Measurements from ENCODE around the gene PFKFB4.
A peak's percentile ranks its signal among the peaks of the same experiment; 100 is the strongest.

PFKFB4 gene

DNA sequence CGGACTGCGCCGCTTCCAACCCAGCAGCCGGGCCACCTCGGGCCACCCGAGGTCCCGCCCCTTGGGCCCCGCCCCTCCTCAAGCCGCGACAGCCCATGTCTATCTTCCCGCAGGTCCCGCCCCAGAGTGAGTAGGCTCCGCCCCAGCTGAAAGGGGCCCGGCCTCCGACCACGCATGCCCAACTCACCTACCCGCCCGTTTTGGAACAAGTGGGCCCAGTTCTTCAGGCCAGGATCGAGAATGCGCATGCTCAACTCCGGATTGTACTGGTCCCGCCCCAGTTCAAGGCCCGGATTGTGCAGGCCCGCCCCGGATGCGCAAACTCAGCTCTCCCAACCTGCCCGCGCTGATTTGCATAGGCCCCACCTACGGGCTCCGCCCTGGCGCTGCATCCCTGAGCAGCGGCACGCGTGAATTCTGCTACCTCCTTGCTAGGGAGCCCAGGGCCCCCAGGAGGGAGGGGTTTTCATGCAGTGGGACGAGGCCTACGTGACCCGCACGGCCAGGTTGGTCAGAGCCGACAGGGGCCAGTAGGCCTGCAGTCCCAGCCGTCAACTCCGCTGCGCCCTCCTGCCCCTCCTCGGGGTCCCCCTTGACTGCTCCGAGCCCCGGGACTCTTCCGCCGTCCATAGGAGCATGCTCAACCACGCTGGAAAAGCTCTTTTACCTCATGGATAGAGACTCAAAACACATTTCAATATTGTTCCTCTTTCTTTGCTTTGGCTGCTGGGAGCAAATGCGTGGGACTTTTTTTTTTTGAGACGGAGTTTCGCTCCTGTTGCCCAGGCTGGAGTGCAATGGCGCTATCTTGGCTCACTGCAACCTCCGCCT lies at the start of gene PFKFB4:
Gene PFKFB4 (minus strand): TSS at position 8 of the 831 bp plus-strand sequence. CDS start 26 bp downstream, outside the sequence.
- CTCF ChIA-PET, result interaction anchor here (1.0 to 2.0 kb wide), 3 partner anchors 8 to 121 kb away, joined by 5 to 18 read pairs (median 5); partner anchors contain the start of gene SLC26A6
- peak; percentile 99 for DNase-seq (ENCODE audit: extremely low spot score)
- POLR2A ChIA-PET, result interaction anchor here (0.5 to 3.3 kb wide), 12 partner anchors 9 to 368 kb away, joined by 3 to 19 read pairs (median 4); partner anchors contain the start of genes ATRIP, CCDC51, CDC25A and CELSR3

DNA sequence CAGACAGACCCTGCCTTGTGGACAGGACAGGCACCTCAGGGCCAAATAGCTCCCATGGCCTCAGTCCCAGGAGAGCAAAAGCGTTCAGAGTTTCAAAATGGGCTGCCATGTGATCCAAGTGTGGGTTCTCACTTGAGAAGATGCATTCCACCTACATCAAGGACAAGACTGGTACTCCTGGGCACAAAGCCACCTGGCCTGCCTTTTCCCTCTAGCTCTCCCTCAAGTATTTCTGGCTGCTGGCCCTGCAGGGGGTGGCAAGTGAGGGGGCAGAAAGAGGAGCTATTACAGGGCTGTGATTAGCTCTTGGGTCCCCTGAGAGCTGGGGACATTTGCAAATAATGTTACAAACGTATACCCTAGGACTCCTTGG lies 45.0 kb upstream of the PFKFB4 start:
- TF ChIP-seq TARDBP (IDR thresholded peaks at IDR 0.05) (no peak), L3MBTL2 (conservative IDR thresholded peaks at IDR 0.05) (no peak), SP1 (IDR thresholded peaks at IDR 0.05) (no peak), FOXM1 (IDR thresholded peaks at IDR 0.05; ENCODE audit: borderline replicate concordance) (no peak), HDGF (IDR thresholded peaks at IDR 0.05; ENCODE audit: borderline replicate concordance) (no peak), BHLHE40 (IDR thresholded peaks at IDR 0.05; ENCODE audit: borderline replicate concordance) (no peak), ELF4 (IDR thresholded peaks at IDR 0.05) (no peak), NFRKB (IDR thresholded peaks at IDR 0.05) (no peak), ARNT (IDR thresholded peaks at IDR 0.05) (no peak), FOXK2 (IDR thresholded peaks at IDR 0.05) (no peak), ZNF384 (IDR thresholded peaks at IDR 0.05) (no peak), FOXA1 (IDR thresholded peaks at IDR 0.05) (no peak), CTBP1 (IDR thresholded peaks at IDR 0.05; ENCODE audit: borderline replicate concordance) (no peak), SUZ12 (IDR thresholded peaks at IDR 0.05) (no peak), LEF1 (IDR thresholded peaks at IDR 0.05; ENCODE audit: borderline replicate concordance) (no peak)
- TF ChIP-seq, protein P1, sequence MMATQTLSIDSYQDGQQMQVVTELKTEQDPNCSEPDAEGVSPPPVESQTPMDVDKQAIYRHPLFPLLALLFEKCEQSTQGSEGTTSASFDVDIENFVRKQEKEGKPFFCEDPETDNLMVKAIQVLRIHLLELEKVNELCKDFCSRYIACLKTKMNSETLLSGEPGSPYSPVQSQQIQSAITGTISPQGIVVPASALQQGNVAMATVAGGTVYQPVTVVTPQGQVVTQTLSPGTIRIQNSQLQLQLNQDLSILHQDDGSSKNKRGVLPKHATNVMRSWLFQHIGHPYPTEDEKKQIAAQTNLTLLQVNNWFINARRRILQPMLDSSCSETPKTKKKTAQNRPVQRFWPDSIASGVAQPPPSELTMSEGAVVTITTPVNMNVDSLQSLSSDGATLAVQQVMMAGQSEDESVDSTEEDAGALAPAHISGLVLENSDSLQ (IDR thresholded peaks at IDR 0.05), result no peak
- CTCF ChIA-PET, result no interaction called here
- POLR2A ChIA-PET, result interaction anchor here (1.0 to 2.2 kb wide), 2 partner anchors 33 to 61 kb away, joined by 3 to 9 read pairs; partner anchors contain the start of genes CELSR3 and SLC26A6
- DNase-seq (ENCODE audit: extremely low spot score), result no peak

More for the DNA sequence above, at the start of gene PFKFB4:
- no peak for TF ChIP-seq ELF4 (IDR thresholded peaks at IDR 0.05)
- TF ChIP-seq SUZ12 (IDR thresholded peaks at IDR 0.05), result no peak
- no peak for TF ChIP-seq BHLHE40 (IDR thresholded peaks at IDR 0.05; ENCODE audit: borderline replicate concordance)
- TF ChIP-seq LEF1 (IDR thresholded peaks at IDR 0.05; ENCODE audit: borderline replicate concordance), result no peak
- TF ChIP-seq ZNF384 (IDR thresholded peaks at IDR 0.05), result no peak
- TF ChIP-seq, protein P1 (IDR thresholded peaks at IDR 0.05), result peak; percentile 96
- no peak for TF ChIP-seq SP1 (IDR thresholded peaks at IDR 0.05)
- no peak for TF ChIP-seq CTBP1 (IDR thresholded peaks at IDR 0.05; ENCODE audit: borderline replicate concordance)
- TF ChIP-seq HDGF (IDR thresholded peaks at IDR 0.05; ENCODE audit: borderline replicate concordance), result peak; percentile 90; the same call in 1 of the 2 replicates
- peak; percentile 66; the same call in 1 of the 2 replicates for TF ChIP-seq L3MBTL2 (conservative IDR thresholded peaks at IDR 0.05)
- TF ChIP-seq FOXK2 (IDR thresholded peaks at IDR 0.05), result no peak
- no peak for TF ChIP-seq FOXA1 (IDR thresholded peaks at IDR 0.05)
- TF ChIP-seq ARNT (IDR thresholded peaks at IDR 0.05), result no peak
- no peak for TF ChIP-seq NFRKB (IDR thresholded peaks at IDR 0.05)

DNA sequence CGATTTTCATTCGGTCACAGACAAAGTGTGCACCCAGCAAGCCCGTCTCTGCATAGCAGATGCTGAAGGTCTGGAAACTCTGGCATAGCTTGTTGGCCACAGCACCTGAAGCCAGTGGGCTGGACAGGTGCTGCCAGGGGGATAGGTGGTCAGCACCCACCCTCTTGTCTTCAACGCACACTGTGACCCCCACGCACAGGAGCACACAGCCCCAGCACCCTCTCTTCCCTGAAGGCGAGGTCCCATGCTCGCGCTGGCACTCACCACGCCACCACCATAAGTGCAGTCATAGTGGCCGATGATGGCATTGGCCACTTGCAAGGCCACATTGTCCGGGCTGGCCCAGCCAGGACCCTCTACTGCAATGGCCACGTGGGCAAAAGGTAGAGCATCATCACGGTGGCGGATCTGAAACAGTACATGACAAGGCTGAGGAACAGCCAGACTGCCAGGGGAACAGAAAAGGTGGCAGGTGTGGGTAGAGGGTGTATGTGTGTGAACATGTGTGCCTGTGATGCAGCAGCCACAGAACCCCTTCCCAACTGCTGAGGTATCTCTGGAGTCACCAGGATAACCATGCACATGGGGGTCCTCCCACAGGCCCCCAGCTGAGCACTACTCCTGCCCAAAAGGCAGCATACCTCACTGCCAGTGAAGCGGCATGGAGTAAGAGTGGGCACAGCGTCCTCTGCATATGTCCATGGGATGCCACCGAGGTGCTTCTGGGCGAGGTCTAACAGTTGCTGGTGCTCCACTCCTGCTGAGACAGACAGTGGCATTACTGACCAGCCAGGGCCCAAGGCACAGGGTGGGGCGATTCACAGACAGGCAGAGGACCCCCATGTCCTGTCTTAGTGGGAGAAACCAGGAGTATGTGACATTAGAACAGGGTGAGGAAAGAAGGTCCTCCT lies 44.4 kb upstream of the PFKFB4 start:
- TF ChIP-seq NFRKB (IDR thresholded peaks at IDR 0.05), result no peak
- no peak for DNase-seq (ENCODE audit: extremely low spot score)
- ChIA-PET POLR2A (interaction anchor here (1.0 kb wide), 1 partner anchor 62 kb away, joined by 3 read pairs; the partner anchor contains the start of gene CELSR3), CTCF (no interaction called here)

DNA sequence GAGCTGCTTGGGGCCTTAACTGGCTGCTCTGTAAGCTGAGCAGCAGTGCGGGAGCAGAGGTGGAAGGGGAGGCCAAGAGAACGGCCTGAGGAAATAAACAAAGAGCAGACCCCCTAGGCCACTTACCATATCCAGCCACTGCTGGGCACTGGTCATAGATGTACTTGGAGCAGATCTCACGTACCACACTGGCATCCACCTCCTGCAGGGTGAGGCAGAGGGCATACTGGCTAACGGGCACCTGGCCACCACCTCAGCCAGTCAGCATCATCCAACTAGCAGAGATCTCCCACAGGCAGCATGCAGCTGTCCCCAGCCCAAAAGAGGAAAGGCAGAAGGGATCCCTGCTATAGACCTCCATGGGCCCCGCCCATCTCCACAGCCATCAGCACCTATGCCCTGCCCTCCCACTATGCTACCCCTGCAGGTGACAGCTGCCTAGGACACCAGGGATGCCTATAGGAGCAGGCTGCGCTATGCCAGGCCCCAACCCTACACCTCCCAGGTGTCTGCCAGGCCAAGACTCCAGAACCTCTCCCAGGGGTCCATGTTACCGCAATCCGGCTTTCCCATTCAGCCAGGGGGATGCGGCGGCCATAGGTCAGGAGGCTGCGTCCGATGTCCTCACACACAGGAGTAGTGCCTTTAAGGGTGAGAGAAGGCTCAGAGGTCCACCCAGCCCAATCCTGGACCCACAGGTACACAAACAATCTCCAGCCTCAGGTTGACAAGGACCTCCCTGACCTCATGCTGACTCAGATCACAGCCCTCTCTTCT lies 43.1 kb upstream of the PFKFB4 start:
- ChIA-PET CTCF (no interaction called here), POLR2A (interaction anchor here (1.0 kb wide), 1 partner anchor 10 kb away, joined by 5 read pairs; the partner anchor contains the start of gene UQCRC1)
- DNase-seq (ENCODE audit: extremely low spot score), result no peak
- no peak for TF ChIP-seq L3MBTL2 (conservative IDR thresholded peaks at IDR 0.05)
- no peak for TF ChIP-seq FOXM1 (IDR thresholded peaks at IDR 0.05; ENCODE audit: borderline replicate concordance)
- TF ChIP-seq TARDBP (IDR thresholded peaks at IDR 0.05), result no peak
- TF ChIP-seq BHLHE40 (IDR thresholded peaks at IDR 0.05; ENCODE audit: borderline replicate concordance), result no peak
- TF ChIP-seq ZNF384 (IDR thresholded peaks at IDR 0.05), result no peak
- TF ChIP-seq NFRKB (IDR thresholded peaks at IDR 0.05), result no peak
- TF ChIP-seq, protein P1 (IDR thresholded peaks at IDR 0.05), result no peak
- TF ChIP-seq FOXK2 (IDR thresholded peaks at IDR 0.05), result no peak
- TF ChIP-seq CTBP1 (IDR thresholded peaks at IDR 0.05; ENCODE audit: borderline replicate concordance), result no peak
- TF ChIP-seq ELF4 (IDR thresholded peaks at IDR 0.05), result no peak
- no peak for TF ChIP-seq FOXA1 (IDR thresholded peaks at IDR 0.05)
- TF ChIP-seq HDGF (IDR thresholded peaks at IDR 0.05; ENCODE audit: borderline replicate concordance), result no peak
- no peak for TF ChIP-seq SP1 (IDR thresholded peaks at IDR 0.05)
- no peak for TF ChIP-seq SUZ12 (IDR thresholded peaks at IDR 0.05)
